ENCODE data around the gene CAMK2B.

The CAMK2B gene

DNA sequence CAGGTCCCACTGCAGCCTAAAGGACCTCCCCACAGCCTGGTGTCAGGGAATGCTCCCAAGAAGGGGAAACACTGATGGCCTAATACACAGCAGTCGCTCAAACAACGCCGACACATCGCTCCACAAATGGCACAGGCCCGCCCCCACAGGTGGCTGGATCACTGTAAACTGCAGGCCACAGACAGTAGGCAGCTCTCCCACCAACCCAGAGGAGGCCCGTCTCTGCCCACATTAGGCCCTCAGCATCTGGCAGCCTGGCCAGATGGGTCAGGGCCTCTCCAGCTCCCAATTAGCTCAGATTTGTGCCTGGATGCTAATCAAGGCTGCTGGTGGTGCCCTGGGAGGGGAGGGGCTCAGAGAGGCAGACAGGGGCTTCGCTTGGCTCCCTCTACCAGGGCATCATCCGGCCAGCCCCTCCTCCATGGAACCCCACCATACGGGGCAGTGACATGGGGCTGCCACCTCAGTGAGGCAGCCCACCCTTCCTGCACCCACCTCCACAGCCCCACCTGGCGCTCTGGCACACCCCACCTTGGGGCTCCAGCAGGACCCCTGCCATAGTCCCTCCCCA is 42.7 kb downstream of the CAMK2B start:
- TF ChIP-seq GATA2 (IDR thresholded peaks at IDR 0.05; ENCODE audit: low read depth, low read length) = no peak
- TF ChIP-seq GATA3 (IDR thresholded peaks at IDR 0.05; ENCODE audit: low read depth, low read length) = no peak

DNA sequence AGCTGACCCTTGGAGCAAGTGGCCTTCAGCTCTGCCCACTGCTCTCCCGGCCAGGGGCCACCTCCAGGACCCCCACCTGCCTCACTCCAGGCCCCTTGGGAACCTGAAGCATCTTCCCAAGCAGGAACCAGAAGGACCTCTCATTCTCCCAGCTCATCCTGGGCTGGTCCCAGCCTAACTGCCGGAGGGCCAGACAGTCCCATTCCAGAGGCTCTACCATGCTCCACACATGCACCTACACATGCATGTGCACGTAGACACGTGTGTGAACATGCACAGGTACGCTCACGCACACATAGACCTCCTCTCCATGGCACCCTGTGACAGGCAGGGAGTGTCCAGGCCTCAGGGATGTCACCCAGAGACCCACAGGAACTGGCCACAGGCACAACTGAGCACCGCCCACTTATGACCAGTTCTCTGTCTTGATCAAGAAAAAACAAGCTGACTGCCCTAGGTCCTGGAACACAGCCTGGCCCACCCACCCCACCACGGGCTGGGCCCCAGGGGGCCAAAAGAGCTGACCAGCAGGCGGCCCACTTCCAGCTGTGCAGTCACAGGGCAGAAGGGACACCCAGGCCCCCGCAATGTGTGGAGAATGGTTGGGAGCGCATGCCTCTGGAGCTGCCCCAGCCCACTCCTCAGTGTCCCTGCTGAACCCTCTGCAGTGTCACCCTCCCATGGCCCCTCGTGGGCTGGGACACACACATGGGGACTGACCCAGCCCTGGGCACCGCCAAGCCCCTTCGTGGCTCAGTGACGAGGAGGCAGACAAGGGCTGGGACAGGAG is 43.4 kb downstream of the CAMK2B start:
- TF ChIP-seq GATA3 (IDR thresholded peaks at IDR 0.05; ENCODE audit: low read depth, low read length) (no peak), GATA2 (IDR thresholded peaks at IDR 0.05; ENCODE audit: low read depth, low read length) (no peak)

DNA sequence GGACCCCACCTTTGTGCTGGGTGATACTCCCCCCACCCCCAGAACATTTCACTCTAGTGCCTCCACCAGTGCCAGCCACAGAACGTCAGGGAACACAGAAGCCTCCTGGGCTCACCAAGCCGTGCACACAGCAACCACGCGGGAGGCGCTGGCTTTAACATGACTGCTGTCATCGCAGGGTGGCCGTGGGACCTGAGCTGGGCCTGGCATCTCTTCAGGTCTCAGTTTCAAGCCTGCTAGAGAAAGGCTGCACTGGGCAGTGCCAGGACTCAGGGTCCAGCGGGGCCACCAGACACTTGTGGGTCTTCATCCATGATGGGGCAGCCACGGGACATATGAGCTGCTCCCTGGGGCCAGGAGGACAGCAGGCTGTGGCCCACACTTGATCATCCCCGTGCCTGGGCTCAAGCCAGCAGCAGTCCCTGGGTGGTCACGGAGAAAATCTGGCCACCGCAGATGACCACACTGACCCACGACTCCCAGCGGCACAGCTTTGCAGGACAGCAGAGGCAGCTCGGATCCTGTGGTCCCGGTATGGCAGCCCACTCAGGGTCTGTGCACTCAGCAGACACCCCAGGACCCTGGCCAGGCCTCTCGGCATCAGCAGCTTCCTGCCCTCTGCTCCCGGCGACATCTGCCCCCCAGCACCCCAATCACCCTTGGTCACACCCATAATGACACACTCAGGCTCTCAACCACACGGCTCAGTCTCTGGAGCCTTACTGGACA is 44.2 kb downstream of the CAMK2B start:
- TF ChIP-seq GATA3 (IDR thresholded peaks at IDR 0.05; ENCODE audit: low read depth, low read length) = no peak

DNA sequence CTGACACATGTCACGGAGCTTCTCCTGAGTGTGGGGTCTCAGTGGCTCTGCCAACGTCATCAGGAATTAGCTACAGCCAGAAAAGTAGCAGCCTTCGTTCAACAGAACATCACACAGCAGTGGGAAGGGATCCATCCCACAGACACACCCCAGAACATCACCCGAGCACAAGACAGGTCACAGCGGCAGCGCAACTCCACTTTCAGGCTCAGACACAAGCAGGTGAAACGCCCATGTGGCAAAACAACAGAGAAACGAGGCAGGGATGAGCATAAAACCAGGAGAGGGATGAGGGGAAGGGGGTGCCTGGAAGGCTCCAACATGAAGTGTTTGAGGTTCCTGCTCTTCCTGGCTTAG is 44.8 kb downstream of the CAMK2B start:
- TF ChIP-seq GATA3 (IDR thresholded peaks at IDR 0.05; ENCODE audit: low read depth, low read length) (no peak), GATA2 (IDR thresholded peaks at IDR 0.05; ENCODE audit: low read depth, low read length) (no peak)

DNA sequence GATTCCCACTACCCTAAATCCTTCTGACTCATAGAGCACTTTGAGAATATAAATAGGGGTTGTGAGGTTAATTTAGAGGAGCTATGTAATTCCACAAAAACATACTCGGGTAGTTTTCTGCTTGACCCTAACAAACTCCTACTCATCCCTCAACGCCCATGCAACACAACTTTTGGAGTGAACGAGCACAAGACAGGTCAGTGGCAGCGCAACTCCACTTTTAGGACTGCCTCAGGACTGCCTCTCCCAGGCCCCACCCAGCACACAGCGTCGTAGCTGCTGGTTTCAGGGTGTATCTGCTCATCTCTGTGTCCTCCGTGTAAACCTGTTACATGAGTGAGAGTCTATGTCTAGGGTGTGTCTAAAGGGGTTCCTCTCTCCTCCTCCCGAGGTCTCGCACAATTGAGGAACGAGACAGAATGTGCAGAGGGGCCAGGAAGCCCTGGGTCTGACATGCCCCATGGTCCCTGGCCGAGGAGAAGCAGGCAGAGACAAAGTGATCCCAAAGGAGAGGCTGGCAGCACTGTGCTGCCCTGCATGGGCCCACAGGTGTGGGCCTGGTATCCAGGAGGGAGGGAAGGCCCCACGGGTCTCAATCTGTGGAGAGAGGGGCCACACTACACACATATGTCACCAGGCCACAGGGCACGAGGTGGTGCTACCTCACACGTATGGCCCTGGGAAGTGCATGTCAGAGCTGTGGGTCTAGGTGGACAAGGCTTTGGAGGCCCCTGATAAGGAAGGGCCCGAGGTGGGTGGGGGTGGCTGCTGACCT is 45.5 kb downstream of the CAMK2B start:
- TF ChIP-seq GATA3 (IDR thresholded peaks at IDR 0.05; ENCODE audit: low read depth, low read length) = no peak
- TF ChIP-seq GATA2 (IDR thresholded peaks at IDR 0.05; ENCODE audit: low read depth, low read length) = no peak

DNA sequence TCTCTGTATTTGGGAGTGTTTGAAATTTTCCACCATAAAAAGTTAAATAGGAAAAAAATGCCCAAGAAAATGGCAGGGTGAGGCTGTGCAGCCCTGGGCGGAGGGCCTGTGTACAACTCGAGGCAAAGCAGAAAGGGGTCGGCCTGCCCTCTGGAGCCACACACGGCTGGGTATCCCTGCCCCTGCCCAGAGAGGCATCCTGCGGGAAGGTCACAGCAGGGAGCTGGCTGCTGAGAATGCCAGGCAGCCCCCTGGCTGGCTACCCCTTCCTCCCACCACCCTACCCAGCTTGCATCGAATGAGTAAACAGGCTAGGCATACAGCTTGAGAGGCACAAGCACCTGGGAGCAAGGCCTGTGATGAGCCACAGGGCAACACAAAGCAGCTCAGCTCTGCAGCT is 46.1 kb downstream of the CAMK2B start:
- TF ChIP-seq GATA2 (IDR thresholded peaks at IDR 0.05; ENCODE audit: low read depth, low read length) = no peak
- no peak for TF ChIP-seq GATA3 (IDR thresholded peaks at IDR 0.05; ENCODE audit: low read depth, low read length)

DNA sequence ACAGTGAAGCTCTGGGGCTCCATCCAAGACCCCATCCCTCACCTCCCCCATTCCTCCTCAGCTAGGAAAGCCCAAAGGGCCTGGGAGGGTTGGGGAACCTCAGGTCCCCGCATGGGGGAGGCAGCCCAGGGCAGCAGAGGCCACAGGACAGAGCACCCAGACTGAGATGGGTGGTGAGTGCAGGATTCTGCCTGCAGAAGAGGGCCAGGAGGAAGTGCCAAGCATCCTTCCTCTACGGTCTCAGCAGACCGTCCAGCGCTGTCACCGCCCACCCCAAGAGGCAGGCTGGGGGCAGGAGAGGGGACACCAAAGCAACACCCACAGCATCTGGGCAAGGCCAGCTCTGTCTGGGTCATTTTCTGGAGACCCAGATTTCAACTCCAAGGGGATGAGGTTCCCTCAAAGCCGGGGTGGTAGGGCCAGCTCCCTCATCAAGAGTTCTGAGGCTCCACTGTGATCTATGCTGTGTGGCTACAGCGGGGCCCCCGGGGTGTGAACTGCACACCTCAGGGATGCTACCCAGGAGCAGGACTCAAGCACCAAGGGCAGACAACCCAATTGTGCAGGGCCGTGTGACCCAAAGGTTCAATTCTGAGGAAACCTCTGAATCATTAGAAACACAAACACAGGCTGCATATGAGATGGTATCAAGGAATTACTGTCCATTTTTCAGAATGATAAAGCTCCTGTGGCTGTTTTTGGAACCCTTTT is 46.8 kb downstream of the CAMK2B start:
- no peak for TF ChIP-seq GATA2 (IDR thresholded peaks at IDR 0.05; ENCODE audit: low read depth, low read length)
- no peak for TF ChIP-seq GATA3 (IDR thresholded peaks at IDR 0.05; ENCODE audit: low read depth, low read length)

DNA sequence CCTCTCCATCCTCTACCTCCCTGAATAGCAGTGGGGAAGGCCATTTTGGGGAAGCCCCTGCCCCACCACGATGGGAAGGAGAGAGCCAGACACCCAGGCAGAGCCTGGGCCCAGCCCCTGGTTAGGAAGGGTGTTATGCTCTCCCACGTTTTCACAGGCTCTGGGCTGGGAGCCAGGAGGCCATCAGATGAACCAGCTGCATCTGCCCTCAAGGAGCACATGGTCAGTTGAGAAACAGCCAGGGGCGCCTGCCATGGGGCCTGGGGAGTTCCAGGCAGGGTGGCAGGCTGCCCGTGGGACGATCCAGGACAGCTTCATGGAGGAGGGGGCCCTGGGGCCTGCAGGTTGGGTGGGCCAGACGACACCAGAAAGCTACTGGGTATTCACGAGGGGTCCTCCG is 47.5 kb downstream of the CAMK2B start:
- no peak for TF ChIP-seq GATA3 (IDR thresholded peaks at IDR 0.05; ENCODE audit: low read depth, low read length)
- TF ChIP-seq GATA2 (IDR thresholded peaks at IDR 0.05; ENCODE audit: low read depth, low read length) = no peak

DNA sequence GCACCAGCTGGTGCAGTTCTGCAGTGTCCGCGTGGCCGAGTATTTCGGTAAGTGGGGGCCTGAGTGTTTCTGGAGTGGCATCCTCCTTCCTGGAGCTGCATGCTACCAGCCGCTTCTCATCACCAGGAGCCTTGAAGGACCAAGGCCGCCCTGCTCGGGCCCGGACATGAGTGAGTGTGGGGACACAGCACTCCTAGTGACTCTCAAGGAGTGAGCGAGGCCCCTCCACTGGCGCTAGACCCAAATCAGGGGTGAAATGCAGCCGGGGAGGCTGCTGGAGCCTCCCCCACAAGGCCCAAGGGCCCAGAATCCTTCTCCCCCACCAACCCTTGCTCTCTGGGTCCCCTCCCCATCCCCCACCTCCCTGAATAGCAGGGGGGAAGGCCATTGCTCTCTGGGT is 48.0 kb downstream of the CAMK2B start:
- TF ChIP-seq GATA3 (IDR thresholded peaks at IDR 0.05; ENCODE audit: low read depth, low read length) (no peak), GATA2 (IDR thresholded peaks at IDR 0.05; ENCODE audit: low read depth, low read length) (no peak)

DNA sequence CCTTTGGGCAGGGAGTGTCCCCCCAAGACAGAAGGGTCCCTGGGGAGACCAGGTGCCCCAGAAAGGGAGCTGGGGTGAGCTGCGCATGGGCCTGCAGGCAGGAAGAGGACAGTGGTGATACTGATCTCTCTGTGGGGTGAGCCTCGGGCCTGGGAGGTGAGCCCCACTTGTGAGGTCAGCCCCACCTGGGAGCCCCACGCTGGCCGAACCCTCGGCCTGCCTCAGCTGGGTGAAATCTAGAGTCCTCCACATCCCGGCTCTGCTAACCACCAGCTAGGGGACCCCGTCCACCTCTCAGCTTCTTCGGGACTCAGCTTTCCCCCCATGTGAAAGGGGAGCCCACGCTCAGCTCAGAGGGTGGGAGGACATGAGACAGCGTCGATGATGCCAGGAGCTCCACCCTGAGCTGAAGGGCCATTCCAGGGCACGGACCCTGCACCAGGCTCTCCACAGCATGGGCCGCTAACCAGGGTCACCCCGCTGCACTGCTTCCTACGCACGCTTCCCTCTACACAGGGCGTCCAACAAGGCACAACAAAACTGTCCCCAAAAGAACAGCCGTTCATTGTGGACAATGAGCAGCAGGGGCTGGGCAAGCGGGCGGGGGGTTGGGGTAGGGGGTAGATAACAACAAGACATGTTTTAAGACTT is 48.7 kb downstream of the CAMK2B start:
- no peak for TF ChIP-seq GATA3 (IDR thresholded peaks at IDR 0.05; ENCODE audit: low read depth, low read length)
- TF ChIP-seq GATA2 (IDR thresholded peaks at IDR 0.05; ENCODE audit: low read depth, low read length) = 0 out of 2 replicates have a peak, but pooled peaks have one; percentile 56

DNA sequence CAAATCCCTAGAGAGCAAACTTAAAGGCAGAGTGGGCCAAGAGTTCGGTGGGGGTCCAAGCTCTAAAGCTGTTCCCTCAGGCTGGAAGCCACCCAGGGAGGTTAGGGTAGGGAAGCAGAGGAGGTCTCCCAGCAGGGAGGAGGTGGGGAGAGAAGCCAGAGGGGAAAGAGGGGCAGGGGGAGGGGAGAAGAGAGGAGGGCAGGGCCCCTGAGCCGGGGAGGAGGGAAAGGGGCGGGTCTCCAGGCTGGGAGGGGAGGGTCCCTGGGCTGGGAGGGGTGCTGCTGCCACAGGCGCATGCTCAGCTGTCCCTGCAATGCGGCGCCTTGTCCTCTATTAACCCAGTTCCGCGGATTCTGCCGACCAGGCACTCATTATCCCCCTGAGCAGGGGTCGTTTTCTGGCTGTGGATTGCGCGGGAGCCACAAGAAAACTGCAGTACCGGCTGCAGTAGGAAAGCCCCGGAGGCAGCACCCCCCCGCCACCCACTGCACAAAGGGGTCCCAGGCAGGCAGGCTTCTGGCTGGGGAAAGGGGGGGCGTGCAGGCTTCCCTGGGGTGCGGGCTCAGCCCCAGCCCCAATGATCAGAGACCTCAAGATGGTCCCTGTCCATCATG is 49.3 kb downstream of the CAMK2B start:
- no peak for TF ChIP-seq GATA2 (IDR thresholded peaks at IDR 0.05; ENCODE audit: low read depth, low read length)

DNA sequence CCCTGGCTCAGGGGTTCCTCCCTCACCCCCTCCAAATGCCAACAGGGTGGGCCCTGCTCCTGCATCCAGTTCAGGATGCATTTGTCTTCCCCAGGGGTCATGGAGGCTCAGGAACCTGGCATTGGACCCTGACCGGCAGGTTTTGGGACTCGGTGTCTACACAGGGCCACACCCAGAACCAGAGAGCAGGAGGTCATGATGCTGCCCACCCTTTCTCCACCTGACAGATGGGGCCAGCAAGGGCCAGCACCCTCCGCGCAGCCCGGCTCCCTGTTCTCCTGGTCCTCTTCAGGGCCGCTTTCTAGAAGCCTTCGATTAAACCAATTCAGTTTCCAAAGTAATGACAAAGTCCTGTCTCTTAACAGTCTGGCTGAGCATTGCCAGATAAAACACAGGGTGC is 50.2 kb downstream of the CAMK2B start:
- no peak for TF ChIP-seq GATA2 (IDR thresholded peaks at IDR 0.05; ENCODE audit: low read depth, low read length)
- no peak for TF ChIP-seq GATA3 (IDR thresholded peaks at IDR 0.05; ENCODE audit: low read depth, low read length)

DNA sequence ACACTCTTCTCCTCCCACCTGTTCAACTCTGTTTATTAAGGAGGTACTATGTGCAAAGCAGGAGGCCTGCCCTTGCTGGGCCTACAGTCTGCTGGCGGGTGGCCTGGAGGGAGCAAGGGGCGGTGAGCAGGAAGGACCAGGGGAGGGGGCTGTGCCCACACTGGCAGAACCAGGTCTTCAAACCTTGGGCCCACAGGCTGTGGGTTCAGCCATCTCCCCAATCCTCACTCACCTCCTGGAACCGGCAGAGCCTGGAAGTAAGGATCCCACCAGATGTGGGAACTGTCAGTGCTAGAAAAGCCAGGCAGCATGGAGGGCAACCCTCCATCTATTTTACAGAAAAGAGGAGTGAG is 50.8 kb downstream of the CAMK2B start:
- TF ChIP-seq GATA3 (IDR thresholded peaks at IDR 0.05; ENCODE audit: low read depth, low read length) = no peak
- no peak for TF ChIP-seq GATA2 (IDR thresholded peaks at IDR 0.05; ENCODE audit: low read depth, low read length)
